GM12891 (cell line): ENCODE data around the gene EML4.

Experiments
- PAX5 ChIP-seq: IDR thresholded peaks from 2 replicates; pipeline ENCODE4 v1.6.1; 2011; ENCODE audit warnings: low read length, moderate library complexity, mild to moderate bottlenecking; ENCODE audit not compliant: insufficient read depth, severe bottlenecking
- POLR2A ChIP-seq: IDR thresholded peaks from 2 replicates; pipeline ENCODE4 v1.6.1; 2011; ENCODE audit warnings: low read depth, low read length, control low read depth
- POLR2AphosphoS5 ChIP-seq: IDR thresholded peaks from 2 replicates; pipeline ENCODE4 v1.6.1; 2011; ENCODE audit warnings: low read depth, low read length, control low read depth
- POU2F2 ChIP-seq: IDR thresholded peaks from 2 replicates; pipeline ENCODE4 v1.6.1; 2011; ENCODE audit warnings: low read depth, mild to moderate bottlenecking, control low read depth, low read length, moderate library complexity
- SPI1 ChIP-seq: IDR thresholded peaks from 2 replicates; pipeline ENCODE4 v1.6.1; 2011; ENCODE audit warnings: low read depth, low read length, control low read depth
- TAF1 ChIP-seq: IDR thresholded peaks from 2 replicates; pipeline ENCODE4 v1.6.1; 2011; ENCODE audit warnings: low read depth, low read length, control low read depth

DNA sequence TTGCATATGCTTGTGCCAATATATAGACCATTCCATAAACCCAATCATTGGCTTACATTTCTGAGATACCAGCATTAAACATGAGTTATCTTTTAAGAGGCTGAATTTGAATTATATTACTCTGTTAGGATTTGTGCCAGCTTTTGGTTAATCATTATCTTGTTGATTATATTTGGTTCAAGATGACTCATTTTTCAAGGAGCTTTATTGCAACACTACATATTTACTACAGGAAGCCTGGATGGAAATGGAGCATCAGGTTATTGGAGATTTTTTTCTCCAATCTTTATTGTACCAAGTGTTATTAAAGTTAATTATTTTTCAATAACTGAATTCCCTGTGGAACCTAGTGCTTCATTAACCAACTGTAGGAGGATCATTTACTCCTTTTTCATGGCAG, 26.4 kb downstream of the EML4 start:
- no peak for TF ChIP-seq POLR2AphosphoS5
- TF ChIP-seq POLR2A = no peak
- no peak for TF ChIP-seq TAF1
- TF ChIP-seq POU2F2 = no peak
- no peak for TF ChIP-seq PAX5
- TF ChIP-seq SPI1 = no peak
